Osteocyte (in vitro differentiated cells): Measurements from ENCODE around the gene OR1D2. TPM values are rescaled to one million over a fixed set of nuclear protein-coding genes. Genes with fewer than 3 reads are reported as not detected.
"Not testable (repeated sequence)": the region's sequence is repeated elsewhere in the genome, so short reads cannot be mapped to it uniquely, and the experiment has no call there.

Source experiments
- DNase-seq: peaks from one replicate; pipeline ENCODE4 v3.0.0; 2021; ENCODE audit warnings: mixed read lengths; ENCODE audit not compliant: unreplicated experiment; ENCODE audit errors: extremely low spot score
- H3K27ac Mint-ChIP-seq: one replicate; pipeline ENCODE4 v1.8.0; 2021; ENCODE audit warnings: mild to moderate bottlenecking, mixed read lengths; ENCODE audit not compliant: unreplicated experiment
- H3K27me3 Mint-ChIP-seq: one replicate; pipeline ENCODE4 v1.8.0; 2021; ENCODE audit warnings: mixed read lengths; ENCODE audit not compliant: unreplicated experiment
- H3K36me3 Mint-ChIP-seq: one replicate; pipeline ENCODE4 v1.8.0; 2021; ENCODE audit warnings: mixed read lengths; ENCODE audit not compliant: unreplicated experiment
- H3K4me1 Mint-ChIP-seq: one replicate; pipeline ENCODE4 v1.8.0; 2021; ENCODE audit warnings: mixed read lengths; ENCODE audit not compliant: unreplicated experiment
- H3K4me3 Mint-ChIP-seq: one replicate; pipeline ENCODE4 v1.8.0; 2021; ENCODE audit warnings: mild to moderate bottlenecking, moderate library complexity, mixed read lengths; ENCODE audit not compliant: unreplicated experiment
- H3K9me3 Mint-ChIP-seq: one replicate; pipeline ENCODE4 v1.8.0; 2021; ENCODE audit warnings: mixed read lengths; ENCODE audit not compliant: unreplicated experiment
- CTCF ChIP-seq: fragments of 200-600 bp; sonication (generic); IDR thresholded peaks from 2 replicates; pipeline ENCODE4 v1.5.0; 2021; ENCODE audit warnings: antibody characterized with exemption, mild to moderate bottlenecking, moderate library complexity
- long read RNA-seq: library from polyadenylated mRNA; unstranded; transcript quantifications from one replicate; pipeline ENCODE4 v2.0.0, GENCODE V29; 2021
- total RNA-seq: library from RNA; stranded (reverse); gene quantifications from 2 replicates; pipeline ENCODE4 v1.2.1, GENCODE V29; 2021

Gene OR1D2
- total RNA-seq: not detected in 2 replicates
- long read RNA-seq: 0 reads

GRCh38 chr17:3104322-3104721, at the start of gene OR1D2:
OR1D2 (minus strand) TSS chr17:3104422; CDS start chr17:3092996, 11,426 bp downstream.
- Mint-ChIP-seq H3K27me3 (peaks cover 14% of the 10 kb centered on the region), H3K4me1 (no peaks in the 10 kb centered on the region), H3K27ac (no peak within 1 kb of the TSS), H3K9me3 (peaks cover 11% of the 10 kb centered on the region), H3K36me3 (no peaks in the 10 kb centered on the region), H3K4me3 (no peak within 1 kb of the TSS)
- no peak for DNase-seq
- TF ChIP-seq CTCF: no peak

GRCh38 chr17:3137494-3137893, 33.3 kb upstream of the OR1D2 start:
- H3K27me3 Mint-ChIP-seq, H3K27ac Mint-ChIP-seq: not testable (repeated sequence)
- peaks cover 20% of the 10 kb centered on the region for H3K9me3 Mint-ChIP-seq

GRCh38 chr17:3127451-3127850, 23.2 kb upstream of the OR1D2 start, which contains the start of gene OR1G1:
OR1G1 (minus strand) TSS chr17:3127551; CDS start chr17:3127551, 0 bp downstream.
- Mint-ChIP-seq H3K9me3 (no peaks in the 10 kb centered on the region), H3K27me3 (peaks cover 5% of the 10 kb centered on the region)

More at GRCh38 chr17:3137494-3137893, 33.3 kb upstream of the OR1D2 start:
- H3K4me1 Mint-ChIP-seq, H3K36me3 Mint-ChIP-seq, DNase-seq, H3K4me3 Mint-ChIP-seq: not testable (repeated sequence)

GRCh38 chr17:3073850-3074249, 30.4 kb downstream of the OR1D2 start:
- not testable (repeated sequence) for H3K9me3 Mint-ChIP-seq, H3K4me3 Mint-ChIP-seq, H3K4me1 Mint-ChIP-seq, DNase-seq, H3K36me3 Mint-ChIP-seq, H3K27ac Mint-ChIP-seq
- peaks cover 23% of the 10 kb centered on the region for H3K27me3 Mint-ChIP-seq

More at GRCh38 chr17:3127451-3127850, 23.2 kb upstream of the OR1D2 start, which contains the start of gene OR1G1:
- no peak for DNase-seq
- Mint-ChIP-seq H3K27ac (no peak within 1 kb of the TSS), H3K4me3 (no peak within 1 kb of the TSS), H3K36me3 (no peaks in the 10 kb centered on the region), H3K4me1 (no peaks in the 10 kb centered on the region)
- no peak for TF ChIP-seq CTCF

GRCh38 chr17:3065192-3065591, 39.0 kb downstream of the OR1D2 start:
- H3K36me3 Mint-ChIP-seq, DNase-seq, H3K27me3 Mint-ChIP-seq, H3K4me1 Mint-ChIP-seq, H3K27ac Mint-ChIP-seq, H3K4me3 Mint-ChIP-seq, H3K9me3 Mint-ChIP-seq: not testable (repeated sequence)

GRCh38 chr17:3063507-3063906, 40.7 kb downstream of the OR1D2 start, which contains the start of gene OR1D5:
OR1D5 (minus strand) TSS chr17:3063607; CDS start chr17:3063607, 0 bp downstream.
- H3K4me3 Mint-ChIP-seq, H3K27ac Mint-ChIP-seq, DNase-seq, H3K4me1 Mint-ChIP-seq, H3K27me3 Mint-ChIP-seq, H3K9me3 Mint-ChIP-seq, H3K36me3 Mint-ChIP-seq: not testable (repeated sequence)

GRCh38 chr17:3062824-3063377, 41.3 kb downstream of the OR1D2 start:
- not testable (repeated sequence) for DNase-seq, H3K4me1 Mint-ChIP-seq, H3K27me3 Mint-ChIP-seq, H3K36me3 Mint-ChIP-seq, H3K4me3 Mint-ChIP-seq, H3K9me3 Mint-ChIP-seq, H3K27ac Mint-ChIP-seq

GRCh38 chr17:3054868-3055267, 49.4 kb downstream of the OR1D2 start:
- H3K36me3 Mint-ChIP-seq, DNase-seq, H3K4me1 Mint-ChIP-seq, H3K9me3 Mint-ChIP-seq, H3K4me3 Mint-ChIP-seq, H3K27ac Mint-ChIP-seq, H3K27me3 Mint-ChIP-seq: not testable (repeated sequence)
